Activated T-helper 17 cell treated with anti-CD3 and anti-CD28 coated beads, Interleukin-2, amount 50 U/mL, for 72 hours (primary cell): ENCODE results near the gene DDA1. TPM values are rescaled to one million over a fixed set of nuclear protein-coding genes. Genes with fewer than 3 reads are reported as not detected.
A peak's percentile ranks its signal among the peaks of the same experiment; 100 is the strongest.

Experiments
- ATAC-seq: fragments of 150-1000 bp; cut with Tn5 transposase; replicated peaks from 2 replicates; pipeline ENCODE4 v1.10.0; 2021; ENCODE audit warnings: mild to moderate bottlenecking, moderate library complexity
- H3K27ac Mint-ChIP-seq: one replicate; pipeline ENCODE4 v1.8.0; 2022; ENCODE audit warnings: mixed read lengths
- H3K27me3 Mint-ChIP-seq: one replicate; pipeline ENCODE4 v1.8.0; 2022; ENCODE audit warnings: mixed read lengths
- H3K36me3 Mint-ChIP-seq: one replicate; pipeline ENCODE4 v1.8.0; 2022; ENCODE audit warnings: low read depth, mild to moderate bottlenecking, mixed read lengths
- H3K4me1 Mint-ChIP-seq: one replicate; pipeline ENCODE4 v1.8.0; 2022; ENCODE audit warnings: mixed read lengths
- H3K4me3 Mint-ChIP-seq: one replicate; pipeline ENCODE4 v1.8.0; 2022; ENCODE audit warnings: mild to moderate bottlenecking, mixed read lengths
- H3K9me3 Mint-ChIP-seq: one replicate; pipeline ENCODE4 v1.8.0; 2022; ENCODE audit warnings: mixed read lengths
- total RNA-seq, 2 donors: library from RNA; stranded (reverse); gene quantifications; one replicate each; pipeline ENCODE4 v1.2.3, GENCODE V29; 2022

Gene DDA1
- total RNA-seq, 2 donors from 2014 or later = 27.8 to 45.8 TPM

- Mint-ChIP-seq H3K27me3 (no peaks in the 10 kb centered on the region), H3K9me3 (no peaks in the 10 kb centered on the region), H3K4me3 (peak overlapping the region; percentile 73), H3K36me3 (peaks cover 5% of the 10 kb centered on the region), H3K27ac (no peak overlapping the region), H3K4me1 (no peaks in the 10 kb centered on the region)
- ATAC-seq = no peak
These were observed 8.3 kb upstream of the DDA1 start for GRCh38 chr19:17300992-17301619.

DNA sequence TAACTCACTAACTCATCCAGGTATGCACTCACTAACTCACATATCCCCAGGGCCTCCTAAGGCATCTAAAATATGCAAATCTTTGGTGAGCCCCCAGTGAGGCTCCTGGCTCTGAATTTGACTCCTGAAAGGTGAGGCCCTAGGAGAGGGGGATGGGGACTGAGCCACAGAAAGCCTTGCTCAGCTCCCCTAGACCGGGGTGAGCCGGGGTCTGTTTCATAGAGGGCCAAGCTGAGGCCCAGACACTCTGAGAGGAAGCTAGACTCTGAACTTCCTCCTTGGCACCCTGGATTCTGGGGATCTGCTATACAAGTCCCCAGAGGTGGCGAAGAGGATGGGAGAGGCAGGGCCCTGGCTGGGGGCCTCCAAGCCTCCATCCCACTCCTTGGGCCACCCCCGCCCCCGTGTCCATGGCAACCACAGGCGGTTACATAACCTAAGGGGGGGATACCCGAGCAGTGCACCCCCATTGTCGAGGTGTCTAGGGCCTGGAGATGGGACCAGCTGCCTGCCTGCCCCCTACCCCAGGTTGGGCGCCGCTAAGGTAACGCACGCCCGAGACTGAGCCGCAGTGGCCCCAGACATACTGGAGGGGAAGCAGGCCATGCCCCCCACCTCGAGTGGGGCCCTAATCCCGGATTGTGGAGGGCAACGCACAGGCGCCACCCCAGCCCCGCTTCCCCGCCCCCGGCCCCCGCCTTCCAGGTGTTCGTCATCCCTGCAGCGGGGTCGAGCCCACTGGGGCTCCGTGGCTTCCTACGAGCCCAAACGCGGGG, 6.8 kb upstream of the DDA1 start:
- ATAC-seq = no peak
- Mint-ChIP-seq H3K27me3 (no peaks in the 10 kb centered on the region), H3K27ac (no peak overlapping the region), H3K4me3 (peak overlapping the region; percentile 73), H3K9me3 (no peaks in the 10 kb centered on the region), H3K4me1 (peaks cover under 1% of the 10 kb centered on the region), H3K36me3 (no peaks in the 10 kb centered on the region)

- H3K4me1 Mint-ChIP-seq = peaks cover 4% of the 10 kb centered on the region
- no peaks in the 10 kb centered on the region for H3K9me3 Mint-ChIP-seq
- peak within 1 kb of the TSS; percentile 86 for H3K4me3 Mint-ChIP-seq
- H3K36me3 Mint-ChIP-seq = no peaks in the 10 kb centered on the region
- no peaks in the 10 kb centered on the region for H3K27me3 Mint-ChIP-seq
- peak; percentile 78 for ATAC-seq
- peak within 1 kb of the TSS; percentile 71 for H3K27ac Mint-ChIP-seq
These were observed 6.0 kb upstream of the DDA1 start, which contains the start of gene ABHD8 for GRCh38 chr19:17303167-17303939. ABHD8 (minus strand) TSS chr19:17303425; CDS start chr19:17301616, 1,809 bp downstream.

DNA sequence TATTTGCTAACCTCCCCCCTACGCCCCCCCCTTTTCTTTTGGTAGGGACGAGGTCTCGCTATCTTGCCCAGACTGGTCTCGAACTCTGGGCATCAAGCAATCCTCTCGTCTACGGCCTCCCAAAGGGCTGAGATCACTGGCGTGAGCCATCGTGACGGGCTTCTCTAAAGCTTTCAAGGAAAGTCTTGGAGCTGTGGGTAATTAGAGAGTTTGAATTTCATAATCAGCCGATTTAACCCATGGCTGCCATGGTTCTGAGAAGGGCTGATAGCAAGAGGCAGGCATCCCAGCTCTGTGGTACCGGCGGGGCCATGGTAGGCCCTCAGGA, 5.5 kb upstream of the DDA1 start:
- Mint-ChIP-seq H3K9me3 (no peaks in the 10 kb centered on the region), H3K27ac (peak overlapping the region; percentile 71), H3K4me1 (peaks cover 5% of the 10 kb centered on the region), H3K4me3 (peak overlapping the region; percentile 73), H3K27me3 (no peaks in the 10 kb centered on the region), H3K36me3 (no peaks in the 10 kb centered on the region)
- ATAC-seq = no peak

GRCh38 chr19:17304386-17305215, 4.8 kb upstream of the DDA1 start:
- Mint-ChIP-seq H3K27ac (peak overlapping the region; percentile 85), H3K4me1 (peaks cover 10% of the 10 kb centered on the region), H3K4me3 (peak overlapping the region; percentile 86), H3K27me3 (no peaks in the 10 kb centered on the region), H3K9me3 (no peaks in the 10 kb centered on the region), H3K36me3 (peaks cover 7% of the 10 kb centered on the region)
- ATAC-seq = no peak

GRCh38 chr19:17305216-17305516, 4.2 kb upstream of the DDA1 start:
- H3K27me3 Mint-ChIP-seq = no peaks in the 10 kb centered on the region
- H3K36me3 Mint-ChIP-seq = peaks cover 7% of the 10 kb centered on the region
- ATAC-seq = no peak
- H3K27ac Mint-ChIP-seq = peak overlapping the region; percentile 85
- peaks cover 10% of the 10 kb centered on the region for H3K4me1 Mint-ChIP-seq
- no peaks in the 10 kb centered on the region for H3K9me3 Mint-ChIP-seq
- peak overlapping the region; percentile 86 for H3K4me3 Mint-ChIP-seq

GRCh38 chr19:17305517-17306284, 3.7 kb upstream of the DDA1 start, which contains the start of gene MRPL34:
MRPL34 (plus strand) TSS chr19:17305872; CDS start chr19:17305893, 21 bp downstream.
- H3K27ac Mint-ChIP-seq = peak within 1 kb of the TSS; percentile 85
- peaks cover 13% of the 10 kb centered on the region for H3K4me1 Mint-ChIP-seq
- peak within 1 kb of the TSS; percentile 86 for H3K4me3 Mint-ChIP-seq
- no peaks in the 10 kb centered on the region for H3K27me3 Mint-ChIP-seq
- peak; percentile 72 for ATAC-seq
- peaks cover 7% of the 10 kb centered on the region for H3K36me3 Mint-ChIP-seq
- no peaks in the 10 kb centered on the region for H3K9me3 Mint-ChIP-seq

DNA sequence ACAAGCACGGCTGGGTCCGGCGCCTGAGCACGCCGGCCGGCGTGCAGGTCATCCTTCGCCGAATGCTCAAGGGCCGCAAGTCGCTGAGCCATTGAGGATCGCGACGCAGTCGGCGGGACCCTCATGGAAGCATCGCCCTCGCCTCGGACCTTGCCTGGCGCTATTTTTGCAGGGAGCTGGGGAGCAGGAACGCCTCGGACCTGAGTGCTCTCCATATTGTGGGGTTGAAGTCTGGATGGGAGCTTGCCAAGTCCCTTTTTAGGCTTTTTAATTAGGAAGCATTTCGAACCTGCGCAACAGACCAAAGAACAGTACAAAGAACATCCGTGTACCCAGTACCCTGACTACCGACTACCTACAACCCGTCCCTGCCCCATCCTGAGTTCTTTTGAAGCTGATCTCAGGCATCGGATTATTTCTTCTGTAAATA, 3.1 kb upstream of the DDA1 start:
- peak overlapping the region; percentile 85 for H3K27ac Mint-ChIP-seq
- no peaks in the 10 kb centered on the region for H3K9me3 Mint-ChIP-seq
- no peaks in the 10 kb centered on the region for H3K27me3 Mint-ChIP-seq
- peaks cover 7% of the 10 kb centered on the region for H3K36me3 Mint-ChIP-seq
- peak overlapping the region; percentile 86 for H3K4me3 Mint-ChIP-seq
- no peak for ATAC-seq
- H3K4me1 Mint-ChIP-seq = peaks cover 15% of the 10 kb centered on the region

GRCh38 chr19:17307876-17308377, 1.4 kb upstream of the DDA1 start:
- Mint-ChIP-seq H3K4me1 (peaks cover 21% of the 10 kb centered on the region), H3K27ac (no peak overlapping the region), H3K36me3 (peaks cover 16% of the 10 kb centered on the region), H3K4me3 (peak overlapping the region; percentile 86), H3K9me3 (no peaks in the 10 kb centered on the region), H3K27me3 (no peaks in the 10 kb centered on the region)
- ATAC-seq = no peak

DNA sequence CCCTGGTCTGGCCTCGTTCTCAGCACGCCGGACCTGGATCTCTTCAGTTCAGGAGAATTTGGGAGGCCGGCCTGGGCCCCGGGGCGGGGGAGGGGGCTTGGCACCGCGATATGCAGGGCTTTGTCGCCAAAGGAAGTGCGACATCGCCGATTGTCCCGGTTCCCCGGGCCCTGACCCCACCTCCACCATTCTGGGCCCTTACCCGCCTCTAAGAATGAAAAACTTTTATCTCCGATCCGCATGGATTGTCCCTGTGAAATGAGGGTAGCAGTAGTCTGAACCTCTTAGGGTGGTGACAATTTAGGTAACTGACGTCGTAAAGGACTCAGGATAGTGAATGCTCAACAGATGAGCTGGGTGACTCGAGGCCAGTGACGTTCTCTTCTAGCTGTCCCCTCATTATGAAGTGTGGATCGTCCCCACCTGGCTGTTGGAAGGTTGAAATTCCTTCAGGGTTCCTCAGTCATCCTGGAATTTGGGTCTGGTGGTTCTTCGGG, 650 bp downstream of the DDA1 start:
- H3K9me3 Mint-ChIP-seq = no peaks in the 10 kb centered on the region
- no peaks in the 10 kb centered on the region for H3K27me3 Mint-ChIP-seq

DNA sequence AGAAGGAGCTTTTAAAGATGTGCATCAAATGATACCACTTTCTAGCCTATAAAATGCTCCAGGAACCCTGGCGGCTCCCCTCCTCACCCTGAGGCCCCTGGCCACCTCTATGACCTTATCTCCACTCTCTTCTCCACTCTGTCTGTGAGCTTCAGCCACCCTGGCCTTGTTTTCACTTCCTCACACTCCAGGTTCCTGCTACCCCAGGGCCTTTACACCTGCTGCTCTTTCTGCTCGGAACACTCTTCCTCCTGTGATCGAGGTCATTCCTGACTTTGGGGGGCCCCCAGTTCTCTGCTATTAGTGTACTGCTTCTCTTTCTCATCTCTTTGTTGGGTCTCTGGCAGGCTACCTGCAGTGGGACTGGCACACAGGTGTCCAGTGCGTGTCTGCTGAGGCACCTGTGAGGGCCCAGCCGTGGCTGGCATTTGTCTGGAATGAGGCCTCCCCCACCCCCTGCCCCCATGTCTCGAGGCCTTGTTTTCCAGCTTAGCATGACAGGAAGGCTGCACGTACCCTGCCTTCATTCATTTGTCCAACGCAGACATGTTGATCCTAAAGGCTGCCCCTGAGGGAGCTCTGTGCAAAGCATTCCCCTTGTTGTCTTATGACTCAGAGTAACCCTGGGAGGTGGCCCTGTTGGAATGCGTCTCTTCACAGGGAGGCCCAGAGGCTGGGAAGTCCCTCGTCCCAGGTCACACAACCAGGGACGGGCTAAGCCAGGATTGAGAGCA, 2.3 kb downstream of the DDA1 start:
- Mint-ChIP-seq H3K4me3 (peak overlapping the region; percentile 51), H3K4me1 (peaks cover 21% of the 10 kb centered on the region), H3K9me3 (no peaks in the 10 kb centered on the region), H3K27ac (no peak overlapping the region), H3K36me3 (peaks cover 49% of the 10 kb centered on the region), H3K27me3 (no peaks in the 10 kb centered on the region)
- ATAC-seq = no peak

More for the DNA sequence above, 650 bp downstream of the DDA1 start:
- no peak for ATAC-seq
- H3K4me1 Mint-ChIP-seq = peaks cover 21% of the 10 kb centered on the region
- H3K4me3 Mint-ChIP-seq = peak overlapping the region; percentile 90
- peak overlapping the region; percentile 94 for H3K27ac Mint-ChIP-seq
- peaks cover 36% of the 10 kb centered on the region for H3K36me3 Mint-ChIP-seq

DNA sequence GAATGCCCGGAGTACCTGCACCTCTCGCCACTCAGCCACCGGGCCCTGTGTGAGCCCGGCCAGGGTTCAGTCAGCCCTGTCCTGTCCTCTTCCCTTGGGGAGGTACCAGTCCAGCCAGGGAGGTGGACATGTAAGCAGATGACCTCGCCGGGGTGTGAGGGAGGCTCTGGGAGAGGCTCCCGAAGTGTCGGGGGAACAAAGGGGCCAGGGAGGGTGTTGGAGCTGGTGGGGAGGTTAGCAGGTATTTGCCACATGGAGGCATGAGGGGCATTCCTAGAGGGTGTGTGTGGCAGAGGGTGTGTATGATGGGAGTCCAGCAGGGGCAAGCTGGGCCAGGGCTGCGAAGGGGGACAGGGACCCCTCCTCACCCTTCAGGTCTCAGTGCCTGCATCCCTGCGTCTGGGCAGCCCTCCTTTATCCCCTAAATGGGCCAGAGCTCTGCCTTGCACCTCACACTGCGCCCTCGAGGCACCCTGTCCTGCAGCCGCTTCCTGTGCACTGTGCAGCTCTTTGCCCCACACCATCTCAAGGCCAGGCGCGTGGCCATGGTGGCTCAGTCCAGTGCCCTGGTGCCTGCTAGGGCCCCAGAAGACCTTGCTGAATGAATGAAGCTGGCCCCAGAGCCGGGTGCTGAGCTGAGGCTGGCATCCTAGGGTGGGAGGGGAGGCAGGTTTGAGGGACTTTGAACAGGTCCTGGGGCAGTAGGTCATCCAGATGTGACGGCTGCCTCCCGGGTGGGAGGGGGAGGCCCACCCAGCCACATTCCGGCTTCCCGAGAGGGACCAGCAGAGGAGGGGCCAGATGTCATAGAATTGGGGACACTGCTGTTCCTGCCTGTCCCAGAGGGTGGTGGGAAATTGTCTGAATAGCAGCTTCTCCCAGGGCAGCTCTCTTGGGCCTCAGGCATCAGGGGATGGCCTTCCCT, 3.1 kb downstream of the DDA1 start:
- ATAC-seq = no peak
- Mint-ChIP-seq H3K27ac (no peak overlapping the region), H3K4me3 (no peak overlapping the region), H3K36me3 (peaks cover 57% of the 10 kb centered on the region), H3K9me3 (no peaks in the 10 kb centered on the region), H3K4me1 (peaks cover 21% of the 10 kb centered on the region), H3K27me3 (no peaks in the 10 kb centered on the region)
